GM20431 (cell line): ENCODE data around the gene TIAL1.
"Not testable (repeated sequence)": the region's sequence is repeated elsewhere in the genome, so short reads cannot be mapped to it uniquely, and the experiment has no call there.

Source experiments
- in situ Hi-C: fragments of 300-500 bp; cut with MseI, MboI; formaldehyde crosslinking; loops from one replicate; pipeline ENCODE4 v1.15.0; 2020; ENCODE audit warnings: low sequenced_read_pairs; ENCODE audit not compliant: unreplicated experiment

Gene TIAL1

GRCh38 chr10:119556081-119556480 is 40.7 kb downstream of the TIAL1 start:
- in situ Hi-C loops, result not testable (repeated sequence)

- in situ Hi-C loops, result no loop called here
Observed at GRCh38 chr10:119555178-119555784, 41.5 kb downstream of the TIAL1 start.

- in situ Hi-C loops, result no loop called here
Observed at GRCh38 chr10:119550827-119551226, 45.9 kb downstream of the TIAL1 start.

GRCh38 chr10:119549247-119549999 is 47.3 kb downstream of the TIAL1 start:
- in situ Hi-C loops, result no loop called here

- in situ Hi-C loops, result no loop called here
Observed at GRCh38 chr10:119546009-119546408, 50.8 kb downstream of the TIAL1 start.

GRCh38 chr10:119545310-119545709 is 51.5 kb downstream of the TIAL1 start:
- in situ Hi-C loops, result no loop called here

GRCh38 chr10:119543814-119544642 is 52.7 kb downstream of the TIAL1 start:
- in situ Hi-C loops, result no loop called here

GRCh38 chr10:119542988-119543813 is 53.6 kb downstream of the TIAL1 start:
- in situ Hi-C loops, result no loop called here

- in situ Hi-C loops, result no loop called here
Observed at GRCh38 chr10:119542357-119542987, 54.3 kb downstream of the TIAL1 start, which contains the start of gene RGS10. TSS of gene RGS10 (minus strand) at chr10:119542719. CDS start at chr10:119542638, 81 bp downstream.

- in situ Hi-C loops, result no loop called here
Observed at GRCh38 chr10:119541459-119542356, 55.1 kb downstream of the TIAL1 start.

GRCh38 chr10:119541046-119541445 is 55.7 kb downstream of the TIAL1 start:
- in situ Hi-C loops, result no loop called here

GRCh38 chr10:119540038-119540437 is 56.7 kb downstream of the TIAL1 start:
- in situ Hi-C loops, result no loop called here

- in situ Hi-C loops, result no loop called here
Observed at GRCh38 chr10:119539359-119539825, 57.4 kb downstream of the TIAL1 start.

- in situ Hi-C loops, result no loop called here
Observed at GRCh38 chr10:119538632-119539358, 58.0 kb downstream of the TIAL1 start.

GRCh38 chr10:119537953-119538630 is 58.7 kb downstream of the TIAL1 start:
- in situ Hi-C loops, result no loop called here

GRCh38 chr10:119536508-119537025 is 60.2 kb downstream of the TIAL1 start:
- in situ Hi-C loops, result no loop called here
